OCI-LY7 (cell line): ENCODE measurements around the gene FTH1.

Experiments
- CTCF ChIP-seq: fragments of 200-600 bp; sonication (generic); conservative IDR thresholded peaks from 2 replicates; pipeline ENCODE4 v1.5.1; 2014; ENCODE audit warnings: mild to moderate bottlenecking, antibody characterized with exemption, low read length, moderate library complexity, mixed read lengths
- EZH2phosphoT487 ChIP-seq: fragments of 200-600 bp; sonication (generic); IDR thresholded peaks from 2 replicates; pipeline ENCODE4 v1.6.1; 2018; ENCODE audit warnings: low read depth, borderline replicate concordance, mild to moderate bottlenecking, mixed run types, antibody characterized with exemption, low read length, moderate library complexity, mixed read lengths

DNA sequence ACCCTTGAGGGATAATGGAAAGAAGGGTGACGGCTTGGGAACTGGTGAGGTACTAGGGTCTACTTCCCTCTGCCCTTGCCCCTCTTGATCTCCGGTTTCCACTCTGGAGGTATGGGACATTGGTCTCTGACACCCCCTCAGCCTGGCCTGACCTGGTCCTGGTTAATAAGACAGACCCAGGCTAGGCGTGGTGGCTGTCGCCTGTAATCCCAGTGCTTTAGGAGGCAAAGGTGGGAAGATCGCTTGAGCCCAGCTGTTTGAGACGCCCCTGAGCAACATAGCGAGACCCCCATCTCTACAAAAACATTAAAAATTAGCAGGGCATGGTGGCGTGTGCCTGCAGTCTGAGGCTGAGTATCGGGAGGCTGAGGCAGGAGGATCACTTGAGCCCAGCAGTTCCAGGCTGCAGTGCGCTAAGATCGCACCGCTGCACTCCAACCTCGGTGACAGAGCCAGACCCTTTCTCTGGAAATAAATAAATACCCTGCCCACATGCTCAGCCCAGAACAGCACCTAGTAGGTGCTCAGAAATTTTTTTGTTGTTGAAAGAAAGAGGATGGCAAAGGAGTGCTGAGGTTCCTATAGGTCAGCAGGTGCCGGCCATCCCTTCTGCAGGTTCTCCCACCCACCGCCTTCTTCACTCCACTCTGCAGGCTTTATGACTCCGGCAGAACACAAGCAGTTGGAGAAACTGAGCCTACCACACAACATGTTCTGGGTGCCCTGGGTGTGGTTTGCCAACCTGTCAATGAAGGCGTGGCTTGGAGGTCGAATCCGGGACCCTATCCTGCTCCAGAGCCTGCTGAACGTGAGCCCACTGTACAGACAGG, 11.0 kb downstream of the FTH1 start:
- TF ChIP-seq CTCF (no peak), EZH2phosphoT487 (no peak)
